NB4 (cell line): ENCODE data around the gene SCLT1.

ENCODE experiments used
- DNase-seq: peaks from one replicate; pipeline ENCODE4 v3.0.0; 2010; ENCODE audit warnings: low read depth
- H3K4me3 ChIP-seq: one replicate; pipeline ENCODE4 v1.5.1; 2011; ENCODE audit warnings: mild to moderate bottlenecking, low read depth, low read length, moderate library complexity
- CTCF ChIP-seq: IDR thresholded peaks from one replicate; pipeline ENCODE4 v1.5.1; 2012; ENCODE audit warnings: low read depth, low read length
- MAX ChIP-seq: IDR thresholded peaks from 2 replicates; pipeline ENCODE4 v1.6.1; 2011; ENCODE audit warnings: low read depth, low read length
- MYC ChIP-seq: IDR thresholded peaks from 2 replicates; pipeline ENCODE4 v1.6.1; 2011; ENCODE audit warnings: low read depth, low read length
- POLR2A ChIP-seq: IDR thresholded peaks from 2 replicates; pipeline ENCODE4 v1.6.1; 2011; ENCODE audit warnings: mild to moderate bottlenecking; ENCODE audit not compliant: insufficient read length; ENCODE audit errors: extremely low read depth

SCLT1 gene

GRCh38 chr4:128950796-128951195 is 142.5 kb downstream of the SCLT1 start:
- no peak for DNase-seq
- no peak for TF ChIP-seq MAX
- no peak for TF ChIP-seq POLR2A
- TF ChIP-seq MYC: no peak
- no peak for TF ChIP-seq CTCF
- H3K4me3 ChIP-seq: no peak overlapping the region

GRCh38 chr4:128946916-128947315 is 146.4 kb downstream of the SCLT1 start:
- TF ChIP-seq MAX: no peak
- no peak for TF ChIP-seq CTCF
- TF ChIP-seq POLR2A: no peak
- TF ChIP-seq MYC: no peak
- no peak for DNase-seq
- H3K4me3 ChIP-seq: no peak overlapping the region

- no peak overlapping the region for H3K4me3 ChIP-seq
- DNase-seq: no peak
- TF ChIP-seq MYC: no peak
- no peak for TF ChIP-seq CTCF
- no peak for TF ChIP-seq POLR2A
- TF ChIP-seq MAX: no peak
Observed at GRCh38 chr4:128942607-128943006, 150.7 kb downstream of the SCLT1 start.

GRCh38 chr4:128940971-128941370 is 152.4 kb downstream of the SCLT1 start:
- no peak overlapping the region for H3K4me3 ChIP-seq
- TF ChIP-seq MAX (no peak), MYC (no peak), POLR2A (no peak), CTCF (no peak)
- no peak for DNase-seq

- TF ChIP-seq POLR2A (no peak), CTCF (no peak), MYC (no peak), MAX (no peak)
- DNase-seq: no peak
- H3K4me3 ChIP-seq: no peak overlapping the region
Observed at GRCh38 chr4:128930051-128930450, 163.3 kb downstream of the SCLT1 start.

GRCh38 chr4:128924951-128925350 is 168.4 kb downstream of the SCLT1 start:
- DNase-seq: no peak
- no peak for TF ChIP-seq MAX
- H3K4me3 ChIP-seq: no peak overlapping the region
